T-helper 17 cell (primary cell): ENCODE results near the gene PCDHB10. TPM values are rescaled to one million over a fixed set of nuclear protein-coding genes. Genes with fewer than 3 reads are reported as not detected.
"Not testable (repeated sequence)": the region's sequence is repeated elsewhere in the genome, so short reads cannot be mapped to it uniquely, and the experiment has no call there.

Experiments used
- ATAC-seq: fragments of 150-1000 bp; cut with Tn5 transposase; 2 replicates; pipeline ENCODE4 v1.10.0; 2021; ENCODE audit warnings: mild to moderate bottlenecking, moderate library complexity
- DNase-seq, 3 donors: peaks; one replicate each; pipeline versions ENCODE4 v3.0.0 to v3.0.0-alpha.2; 2020 to 2021
- H3K9me3 ChIP-seq: one replicate; pipeline ENCODE4 v1.7.0; 2013; ENCODE audit warnings: low read length, mild to moderate bottlenecking; ENCODE audit not compliant: control insufficient read depth, poor library complexity, severe bottlenecking
- H3K27ac Mint-ChIP-seq: one replicate; pipeline ENCODE4 v1.8.0; 2022; ENCODE audit warnings: mild to moderate bottlenecking, moderate library complexity, mixed read lengths
- H3K27me3 Mint-ChIP-seq: one replicate; pipeline ENCODE4 v1.8.0; 2022; ENCODE audit warnings: mixed read lengths
- H3K36me3 Mint-ChIP-seq: one replicate; pipeline ENCODE4 v1.8.0; 2022; ENCODE audit warnings: low read depth, mixed read lengths
- H3K4me1 Mint-ChIP-seq: one replicate; pipeline ENCODE4 v1.8.0; 2022; ENCODE audit warnings: mild to moderate bottlenecking, mixed read lengths
- H3K4me3 Mint-ChIP-seq: one replicate; pipeline ENCODE4 v1.8.0; 2022; ENCODE audit warnings: mild to moderate bottlenecking, moderate library complexity, mixed read lengths
- total RNA-seq, 4 donors: library from RNA in 2 of 4; stranded (reverse) in 2 of 4; gene quantifications; one replicate each; pipeline ENCODE4 v1.2.3 and lab custom pipeline; 2022 to 2026

The PCDHB10 gene
- total RNA-seq, 2 donors from 2014 or later, result not detected

GRCh38 chr5:141201126-141201525 is 9.0 kb downstream of the PCDHB10 start:
- H3K27me3 Mint-ChIP-seq, result peaks cover 19% of the 10 kb centered on the region
- ATAC-seq, result not testable (repeated sequence)

GRCh38 chr5:141201646-141202045 is 9.5 kb downstream of the PCDHB10 start:
- not testable (repeated sequence) for H3K4me3 Mint-ChIP-seq

More at GRCh38 chr5:141201126-141201525, 9.0 kb downstream of the PCDHB10 start:
- not testable (repeated sequence) for H3K36me3 Mint-ChIP-seq, H3K4me1 Mint-ChIP-seq, DNase-seq, H3K4me3 Mint-ChIP-seq, H3K27ac Mint-ChIP-seq, H3K9me3 ChIP-seq

GRCh38 chr5:141208478-141208877 is 16.3 kb downstream of the PCDHB10 start, which contains the start of gene PCDHB12:
Gene PCDHB12 (plus strand): TSS chr5:141208719. CDS start chr5:141208908, 189 bp downstream.
- H3K4me3 Mint-ChIP-seq, result no peak within 1 kb of the TSS
- no peak within 1 kb of the TSS for H3K27ac Mint-ChIP-seq
- H3K36me3 Mint-ChIP-seq, result peaks cover 5% of the 10 kb centered on the region
- no peaks in the 10 kb centered on the region for H3K9me3 ChIP-seq
- H3K27me3 Mint-ChIP-seq, result peaks cover 59% of the 10 kb centered on the region
- ATAC-seq, result no peak
- no peak for DNase-seq
- H3K4me1 Mint-ChIP-seq, result peaks cover 2% of the 10 kb centered on the region

More at GRCh38 chr5:141201646-141202045, 9.5 kb downstream of the PCDHB10 start:
- not testable (repeated sequence) for ATAC-seq, H3K4me1 Mint-ChIP-seq, H3K27ac Mint-ChIP-seq, DNase-seq, H3K36me3 Mint-ChIP-seq, H3K9me3 ChIP-seq
- H3K27me3 Mint-ChIP-seq, result peaks cover 23% of the 10 kb centered on the region

GRCh38 chr5:141210281-141210680 is 18.1 kb downstream of the PCDHB10 start:
- not testable (repeated sequence) for H3K27ac Mint-ChIP-seq

GRCh38 chr5:141210849-141211248 is 18.7 kb downstream of the PCDHB10 start:
- not testable (repeated sequence) for ATAC-seq, H3K4me1 Mint-ChIP-seq, DNase-seq, H3K4me3 Mint-ChIP-seq, H3K27ac Mint-ChIP-seq, H3K9me3 ChIP-seq, H3K36me3 Mint-ChIP-seq
- H3K27me3 Mint-ChIP-seq, result peaks cover 70% of the 10 kb centered on the region

More at GRCh38 chr5:141210281-141210680, 18.1 kb downstream of the PCDHB10 start:
- not testable (repeated sequence) for H3K36me3 Mint-ChIP-seq, DNase-seq, H3K4me1 Mint-ChIP-seq, ATAC-seq, H3K9me3 ChIP-seq, H3K4me3 Mint-ChIP-seq
- peaks cover 70% of the 10 kb centered on the region for H3K27me3 Mint-ChIP-seq

- peaks cover 52% of the 10 kb centered on the region for H3K27me3 Mint-ChIP-seq
- not testable (repeated sequence) for H3K4me3 Mint-ChIP-seq, DNase-seq, H3K27ac Mint-ChIP-seq, H3K4me1 Mint-ChIP-seq, H3K9me3 ChIP-seq, ATAC-seq, H3K36me3 Mint-ChIP-seq
Observed at GRCh38 chr5:141213656-141214339, 21.6 kb downstream of the PCDHB10 start, which contains the start of gene PCDHB13. Gene PCDHB13 (plus strand): TSS chr5:141213919. CDS start chr5:141214124, 205 bp downstream.

GRCh38 chr5:141214583-141214982 is 22.4 kb downstream of the PCDHB10 start:
- H3K27me3 Mint-ChIP-seq, result peaks cover 45% of the 10 kb centered on the region

GRCh38 chr5:141215504-141215903 is 23.4 kb downstream of the PCDHB10 start:
- H3K4me3 Mint-ChIP-seq, H3K27ac Mint-ChIP-seq, DNase-seq, H3K36me3 Mint-ChIP-seq, ATAC-seq, H3K9me3 ChIP-seq, H3K4me1 Mint-ChIP-seq: not testable (repeated sequence)
- H3K27me3 Mint-ChIP-seq, result peaks cover 39% of the 10 kb centered on the region

More at GRCh38 chr5:141214583-141214982, 22.4 kb downstream of the PCDHB10 start:
- H3K27ac Mint-ChIP-seq, DNase-seq, H3K9me3 ChIP-seq, H3K4me3 Mint-ChIP-seq, H3K4me1 Mint-ChIP-seq, ATAC-seq, H3K36me3 Mint-ChIP-seq: not testable (repeated sequence)

- DNase-seq, ATAC-seq, H3K9me3 ChIP-seq, H3K4me3 Mint-ChIP-seq, H3K4me1 Mint-ChIP-seq, H3K36me3 Mint-ChIP-seq, H3K27ac Mint-ChIP-seq: not testable (repeated sequence)
- H3K27me3 Mint-ChIP-seq, result peaks cover 41% of the 10 kb centered on the region
Observed at GRCh38 chr5:141216035-141216434, 23.9 kb downstream of the PCDHB10 start.

GRCh38 chr5:141223112-141223783 is 31.1 kb downstream of the PCDHB10 start, which contains the start of gene PCDHB14:
Gene PCDHB14 (plus strand): TSS chr5:141223343. CDS start chr5:141223506, 163 bp downstream.
- peaks cover 5% of the 10 kb centered on the region for H3K9me3 ChIP-seq
- H3K27ac Mint-ChIP-seq, result no peak within 1 kb of the TSS
- no peak within 1 kb of the TSS for H3K4me3 Mint-ChIP-seq
- H3K36me3 Mint-ChIP-seq, result peaks cover 2% of the 10 kb centered on the region
- no peaks in the 10 kb centered on the region for H3K4me1 Mint-ChIP-seq
- H3K27me3 Mint-ChIP-seq, result peaks cover 29% of the 10 kb centered on the region
- ATAC-seq, result no peak
- no peak for DNase-seq

GRCh38 chr5:141224844-141225243 is 32.7 kb downstream of the PCDHB10 start:
- H3K9me3 ChIP-seq, H3K4me3 Mint-ChIP-seq, H3K27ac Mint-ChIP-seq, DNase-seq, H3K4me1 Mint-ChIP-seq, ATAC-seq, H3K36me3 Mint-ChIP-seq: not testable (repeated sequence)
- peaks cover 25% of the 10 kb centered on the region for H3K27me3 Mint-ChIP-seq

GRCh38 chr5:141225421-141225820 is 33.3 kb downstream of the PCDHB10 start:
- H3K27ac Mint-ChIP-seq, H3K9me3 ChIP-seq, ATAC-seq, H3K4me3 Mint-ChIP-seq, H3K4me1 Mint-ChIP-seq, DNase-seq, H3K36me3 Mint-ChIP-seq: not testable (repeated sequence)
- peaks cover 25% of the 10 kb centered on the region for H3K27me3 Mint-ChIP-seq

GRCh38 chr5:141234109-141234667 is 42.0 kb downstream of the PCDHB10 start:
- Mint-ChIP-seq H3K27ac (no peak overlapping the region), H3K27me3 (peaks cover under 1% of the 10 kb centered on the region), H3K4me3 (no peak overlapping the region), H3K36me3 (no peaks in the 10 kb centered on the region), H3K4me1 (no peaks in the 10 kb centered on the region)
- ATAC-seq, result no peak
- DNase-seq, result no peak
- peaks cover 10% of the 10 kb centered on the region for H3K9me3 ChIP-seq
